GM21423 (cell line): ENCODE data around the gene GPS1.

ENCODE experiments used
- ATAC-seq: cut with Tn5 transposase; IDR thresholded peaks from one replicate; pipeline ENCODE4 v1.9.1; 2021; ENCODE audit warnings: mild to moderate bottlenecking, moderate library complexity; ENCODE audit not compliant: unreplicated experiment

GPS1 gene

GRCh38 chr17:82051776-82052637 lies at the start of gene GPS1, which contains the start of gene RFNG:
Gene GPS1 (plus strand): TSS chr17:82051898. CDS start chr17:82051932, 34 bp downstream.
Gene RFNG (minus strand): TSS chr17:82051811. CDS start chr17:82051766, 45 bp downstream.
- peak; percentile 52 for ATAC-seq

GRCh38 chr17:82003411-82004381 lies 48.0 kb upstream of the GPS1 start:
- no peak for ATAC-seq

- no peak for ATAC-seq
Measured at GRCh38 chr17:82004517-82005455, 46.9 kb upstream of the GPS1 start.

GRCh38 chr17:82005701-82006348 lies 45.9 kb upstream of the GPS1 start:
- ATAC-seq, result no peak

- no peak for ATAC-seq
Measured at GRCh38 chr17:82006468-82007227, 45.0 kb upstream of the GPS1 start.

- ATAC-seq, result no peak
Measured at GRCh38 chr17:82007228-82007494, 44.5 kb upstream of the GPS1 start.

GRCh38 chr17:82007495-82008257 lies 44.0 kb upstream of the GPS1 start:
- no peak for ATAC-seq

- no peak for ATAC-seq
Measured at GRCh38 chr17:82008258-82008940, 43.3 kb upstream of the GPS1 start.

- no peak for ATAC-seq
Measured at GRCh38 chr17:82008941-82009405, 42.7 kb upstream of the GPS1 start.

GRCh38 chr17:82009413-82009812 lies 42.3 kb upstream of the GPS1 start:
- ATAC-seq, result no peak

GRCh38 chr17:82010575-82011525 lies 40.8 kb upstream of the GPS1 start:
- no peak for ATAC-seq

- no peak for ATAC-seq
Measured at GRCh38 chr17:82011617-82012187, 40.0 kb upstream of the GPS1 start.

GRCh38 chr17:82012261-82012639 lies 39.4 kb upstream of the GPS1 start:
- no peak for ATAC-seq

- no peak for ATAC-seq
Measured at GRCh38 chr17:82012640-82013295, 38.9 kb upstream of the GPS1 start.

- no peak for ATAC-seq
Measured at GRCh38 chr17:82013341-82013740, 38.4 kb upstream of the GPS1 start.

- no peak for ATAC-seq
Measured at GRCh38 chr17:82013772-82014321, 37.9 kb upstream of the GPS1 start.
